SH-SY5Y (cell line): ENCODE measurements around the gene TXNRD1.

Experiments used
- GATA2 ChIP-seq: IDR thresholded peaks from 2 replicates; pipeline ENCODE4 v1.6.1; 2011; ENCODE audit warnings: mild to moderate bottlenecking, low read depth, low read length
- GATA3 ChIP-seq: IDR thresholded peaks from 2 replicates; pipeline ENCODE4 v1.6.1; 2011; ENCODE audit warnings: low read depth, mild to moderate bottlenecking, low read length, moderate library complexity

TXNRD1 gene

GRCh38 chr12:104334581-104334980 is 119.0 kb downstream of the TXNRD1 start:
- no peak for TF ChIP-seq GATA3
- no peak for TF ChIP-seq GATA2

GRCh38 chr12:104336115-104336514 is 120.5 kb downstream of the TXNRD1 start:
- TF ChIP-seq GATA2 (no peak), GATA3 (no peak)

- TF ChIP-seq GATA2 (peak; percentile 85), GATA3 (0 out of 2 replicates have a peak, but pooled peaks have one; percentile 38)
Observed at GRCh38 chr12:104337030-104337558, 121.5 kb downstream of the TXNRD1 start.

GRCh38 chr12:104339663-104340062 is 124.1 kb downstream of the TXNRD1 start:
- no peak for TF ChIP-seq GATA3
- TF ChIP-seq GATA2, result no peak

GRCh38 chr12:104340177-104340576 is 124.6 kb downstream of the TXNRD1 start:
- TF ChIP-seq GATA3 (no peak), GATA2 (no peak)

GRCh38 chr12:104340925-104341611 is 125.5 kb downstream of the TXNRD1 start:
- TF ChIP-seq GATA3 (no peak), GATA2 (no peak)

GRCh38 chr12:104342147-104342546 is 126.6 kb downstream of the TXNRD1 start:
- TF ChIP-seq GATA2, result no peak
- no peak for TF ChIP-seq GATA3

- TF ChIP-seq GATA3 (no peak), GATA2 (no peak)
Observed at GRCh38 chr12:104342635-104343249, 127.2 kb downstream of the TXNRD1 start.

GRCh38 chr12:104344682-104345081 is 129.1 kb downstream of the TXNRD1 start:
- no peak for TF ChIP-seq GATA3
- TF ChIP-seq GATA2, result no peak

- no peak for TF ChIP-seq GATA3
- TF ChIP-seq GATA2, result no peak
Observed at GRCh38 chr12:104345234-104346066, 129.9 kb downstream of the TXNRD1 start.

- TF ChIP-seq GATA2 (no peak), GATA3 (no peak)
Observed at GRCh38 chr12:104347374-104348075, 131.9 kb downstream of the TXNRD1 start.

- TF ChIP-seq GATA3 (no peak), GATA2 (no peak)
Observed at GRCh38 chr12:104348283-104348993, 132.9 kb downstream of the TXNRD1 start.

- TF ChIP-seq GATA2, result no peak
- TF ChIP-seq GATA3, result no peak
Observed at GRCh38 chr12:104348994-104349494, 133.5 kb downstream of the TXNRD1 start.
